Activated CD4-positive, alpha-beta T cell treated with anti-CD3 and anti-CD28 coated beads, Interleukin-10, Interleukin-2, amounts not matched to agents 100 ng/mL and 50 ng/mL, durations not matched to agents 16 hours and 8 hours (primary cell): Measurements from ENCODE around the gene ALG2.

Source experiments
- DNase-seq: peaks from one replicate; pipeline ENCODE4 v3.0.0-alpha.2; 2020

ALG2 gene

GRCh38 chr9:99189887-99190596 lies 31.7 kb downstream of the ALG2 start:
- DNase-seq, result no peak

- DNase-seq, result no peak
These were observed 32.6 kb downstream of the ALG2 start for GRCh38 chr9:99189186-99189585.

GRCh38 chr9:99187311-99187710 lies 34.4 kb downstream of the ALG2 start:
- DNase-seq, result no peak

GRCh38 chr9:99185934-99186333 lies 35.8 kb downstream of the ALG2 start:
- DNase-seq, result no peak

GRCh38 chr9:99185348-99185632 lies 36.5 kb downstream of the ALG2 start:
- no peak for DNase-seq

GRCh38 chr9:99184475-99185347 lies 37.0 kb downstream of the ALG2 start:
- DNase-seq, result peak; percentile 91

GRCh38 chr9:99184110-99184474 lies 37.6 kb downstream of the ALG2 start:
- DNase-seq, result no peak

GRCh38 chr9:99183616-99184015 lies 38.1 kb downstream of the ALG2 start:
- DNase-seq, result no peak

GRCh38 chr9:99182356-99182755 lies 39.4 kb downstream of the ALG2 start:
- no peak for DNase-seq

- DNase-seq, result peak; percentile 77
These were observed 40.1 kb downstream of the ALG2 start for GRCh38 chr9:99181621-99182020.

GRCh38 chr9:99181206-99181605 lies 40.5 kb downstream of the ALG2 start:
- DNase-seq, result no peak

- no peak for DNase-seq
These were observed 41.1 kb downstream of the ALG2 start for GRCh38 chr9:99180662-99181061.

GRCh38 chr9:99180199-99180598 lies 41.5 kb downstream of the ALG2 start:
- DNase-seq, result peak; percentile 86

GRCh38 chr9:99178912-99179872 lies 42.5 kb downstream of the ALG2 start:
- no peak for DNase-seq

GRCh38 chr9:99177576-99178366 lies 44.0 kb downstream of the ALG2 start:
- DNase-seq, result no peak

GRCh38 chr9:99176527-99177013 lies 45.2 kb downstream of the ALG2 start:
- DNase-seq, result no peak

GRCh38 chr9:99173570-99174504 lies 47.9 kb downstream of the ALG2 start:
- DNase-seq, result peak; percentile 45

- DNase-seq, result no peak
These were observed 49.3 kb downstream of the ALG2 start for GRCh38 chr9:99172124-99173091.

GRCh38 chr9:99171225-99172123 lies 50.3 kb downstream of the ALG2 start:
- no peak for DNase-seq
